Measurements from ENCODE around the gene ST3GAL3.

GRCh38 chr1:43956234-43956633 lies 248.9 kb downstream of the ST3GAL3 start:
- TF ChIP-seq EZH2 (IDR thresholded peaks at IDR 0.05) = no peak
- TF ChIP-seq, protein P1, sequence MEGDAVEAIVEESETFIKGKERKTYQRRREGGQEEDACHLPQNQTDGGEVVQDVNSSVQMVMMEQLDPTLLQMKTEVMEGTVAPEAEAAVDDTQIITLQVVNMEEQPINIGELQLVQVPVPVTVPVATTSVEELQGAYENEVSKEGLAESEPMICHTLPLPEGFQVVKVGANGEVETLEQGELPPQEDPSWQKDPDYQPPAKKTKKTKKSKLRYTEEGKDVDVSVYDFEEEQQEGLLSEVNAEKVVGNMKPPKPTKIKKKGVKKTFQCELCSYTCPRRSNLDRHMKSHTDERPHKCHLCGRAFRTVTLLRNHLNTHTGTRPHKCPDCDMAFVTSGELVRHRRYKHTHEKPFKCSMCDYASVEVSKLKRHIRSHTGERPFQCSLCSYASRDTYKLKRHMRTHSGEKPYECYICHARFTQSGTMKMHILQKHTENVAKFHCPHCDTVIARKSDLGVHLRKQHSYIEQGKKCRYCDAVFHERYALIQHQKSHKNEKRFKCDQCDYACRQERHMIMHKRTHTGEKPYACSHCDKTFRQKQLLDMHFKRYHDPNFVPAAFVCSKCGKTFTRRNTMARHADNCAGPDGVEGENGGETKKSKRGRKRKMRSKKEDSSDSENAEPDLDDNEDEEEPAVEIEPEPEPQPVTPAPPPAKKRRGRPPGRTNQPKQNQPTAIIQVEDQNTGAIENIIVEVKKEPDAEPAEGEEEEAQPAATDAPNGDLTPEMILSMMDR (IDR thresholded peaks at IDR 0.05) = no peak
- TF ChIP-seq EZH2phosphoT487 (IDR thresholded peaks at IDR 0.05) = no peak
